GM08714 (cell line): Measurements from ENCODE around the gene FUZ.

Experiments
- H3K4me3 ChIP-seq: fragments of 200-500 bp; sonication (Bioruptor generic); 2 replicates; pipeline ENCODE4 v1.5.1; 2014; ENCODE audit warnings: mild to moderate bottlenecking, low read length, inconsistent platforms
- ZNF274 ChIP-seq: IDR thresholded peaks from 2 replicates; pipeline ENCODE4 v1.6.1; 2012; ENCODE audit warnings: mild to moderate bottlenecking, low read depth, low read length

The FUZ gene

GRCh38 chr19:49846408-49846807 is 33.3 kb upstream of the FUZ start:
- no peak overlapping the region for H3K4me3 ChIP-seq
- no peak for TF ChIP-seq ZNF274

DNA sequence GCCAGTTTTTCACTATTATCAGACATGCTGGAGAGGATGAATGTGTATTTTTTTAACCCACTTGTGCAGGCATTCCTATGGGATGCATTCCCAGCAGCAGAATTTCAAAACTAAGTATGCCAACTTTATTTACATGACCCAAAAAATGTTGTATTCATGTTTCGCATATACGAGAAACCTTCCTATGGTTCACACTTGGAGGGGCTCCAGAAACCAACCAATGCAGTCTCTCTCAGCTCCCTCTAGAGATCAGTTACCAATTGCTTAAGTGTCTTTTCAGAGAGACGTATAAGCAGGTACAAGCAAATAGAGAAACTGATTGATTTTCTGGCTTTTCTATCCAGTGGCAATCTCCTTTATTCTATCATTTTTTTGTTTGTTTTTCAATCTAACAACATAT is 32.3 kb upstream of the FUZ start:
- no peak for TF ChIP-seq ZNF274
- H3K4me3 ChIP-seq: no peak overlapping the region

DNA sequence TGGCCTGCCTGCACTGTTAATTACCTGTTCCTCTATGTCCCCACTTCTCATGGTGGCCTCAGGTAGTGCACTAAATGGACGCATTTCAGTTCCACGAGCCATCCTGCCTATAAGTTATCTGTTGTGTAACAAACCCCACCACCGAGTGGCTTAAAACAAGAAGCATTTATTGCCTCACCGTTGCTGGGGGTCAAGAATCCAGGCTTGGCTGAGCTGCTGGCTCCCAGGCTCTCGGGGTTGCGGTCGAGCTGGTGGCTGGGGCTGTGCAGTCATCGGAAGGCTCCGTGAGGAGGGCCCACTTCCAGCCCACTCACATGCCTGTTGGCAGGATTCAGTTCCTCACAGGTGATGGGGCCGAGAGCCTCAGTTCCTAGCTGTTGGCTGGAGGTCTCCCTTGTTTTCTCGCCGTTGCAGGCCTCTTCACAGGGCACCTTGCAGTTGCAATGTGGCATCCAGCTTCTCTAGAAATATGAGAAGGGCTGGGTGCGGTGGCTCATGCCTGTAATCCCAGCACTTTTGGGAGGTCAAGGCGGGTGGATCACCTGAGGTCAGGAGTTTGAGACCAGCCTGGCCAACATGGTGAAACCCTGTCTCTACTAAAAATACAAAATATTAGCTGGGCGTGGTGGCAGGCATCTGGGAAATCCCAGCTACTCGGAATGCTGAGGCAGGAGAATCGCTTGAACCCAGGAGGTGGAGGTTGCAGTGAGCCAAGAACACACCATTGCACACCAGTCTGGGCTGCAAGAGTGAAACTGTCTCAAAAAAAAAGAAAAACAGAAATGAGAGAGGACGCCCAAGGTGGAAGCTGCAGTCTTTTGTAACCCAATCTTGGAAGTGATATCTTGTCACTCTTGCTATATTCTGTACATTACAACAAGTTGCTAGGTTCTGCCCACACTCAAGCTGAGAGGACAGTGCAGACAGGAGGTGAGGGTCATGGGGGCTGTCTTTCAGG is 31.3 kb upstream of the FUZ start:
- TF ChIP-seq ZNF274: no peak

GRCh38 chr19:49843265-49843664 is 30.2 kb upstream of the FUZ start:
- H3K4me3 ChIP-seq: no peak overlapping the region
- no peak for TF ChIP-seq ZNF274

More for the DNA sequence above, 31.3 kb upstream of the FUZ start:
- no peak overlapping the region for H3K4me3 ChIP-seq

DNA sequence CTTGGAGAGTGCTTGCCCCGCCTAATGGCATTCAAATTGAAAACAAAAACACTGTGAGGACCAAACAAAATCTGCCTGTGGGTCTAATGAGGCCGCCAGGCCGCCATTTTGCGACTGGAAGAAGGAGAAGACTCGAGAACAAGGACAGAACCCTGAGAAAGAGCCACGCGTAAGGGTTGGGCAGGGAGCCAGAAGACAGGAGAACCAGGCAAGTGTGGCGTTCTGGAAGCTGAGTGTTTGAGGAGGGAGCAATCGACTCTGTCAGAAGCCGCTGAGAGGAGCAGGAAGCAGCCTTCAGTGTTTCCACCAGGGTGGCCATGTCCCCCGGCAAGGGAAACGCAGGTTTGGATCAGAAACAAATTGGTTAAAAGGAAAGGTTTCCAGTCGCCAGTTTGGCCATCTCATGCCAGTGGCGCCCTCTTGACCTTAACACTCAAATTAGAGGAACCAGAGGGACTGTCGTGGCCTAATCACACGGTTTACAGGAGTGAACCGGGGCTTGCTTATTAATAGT is 27.7 kb upstream of the FUZ start:
- no peak overlapping the region for H3K4me3 ChIP-seq
- TF ChIP-seq ZNF274: no peak

GRCh38 chr19:49840321-49840720 is 27.2 kb upstream of the FUZ start:
- TF ChIP-seq ZNF274: no peak
- H3K4me3 ChIP-seq: no peak overlapping the region

- no peak for TF ChIP-seq ZNF274
- no peak overlapping the region for H3K4me3 ChIP-seq
These were observed 26.6 kb upstream of the FUZ start for GRCh38 chr19:49839713-49840112.

DNA sequence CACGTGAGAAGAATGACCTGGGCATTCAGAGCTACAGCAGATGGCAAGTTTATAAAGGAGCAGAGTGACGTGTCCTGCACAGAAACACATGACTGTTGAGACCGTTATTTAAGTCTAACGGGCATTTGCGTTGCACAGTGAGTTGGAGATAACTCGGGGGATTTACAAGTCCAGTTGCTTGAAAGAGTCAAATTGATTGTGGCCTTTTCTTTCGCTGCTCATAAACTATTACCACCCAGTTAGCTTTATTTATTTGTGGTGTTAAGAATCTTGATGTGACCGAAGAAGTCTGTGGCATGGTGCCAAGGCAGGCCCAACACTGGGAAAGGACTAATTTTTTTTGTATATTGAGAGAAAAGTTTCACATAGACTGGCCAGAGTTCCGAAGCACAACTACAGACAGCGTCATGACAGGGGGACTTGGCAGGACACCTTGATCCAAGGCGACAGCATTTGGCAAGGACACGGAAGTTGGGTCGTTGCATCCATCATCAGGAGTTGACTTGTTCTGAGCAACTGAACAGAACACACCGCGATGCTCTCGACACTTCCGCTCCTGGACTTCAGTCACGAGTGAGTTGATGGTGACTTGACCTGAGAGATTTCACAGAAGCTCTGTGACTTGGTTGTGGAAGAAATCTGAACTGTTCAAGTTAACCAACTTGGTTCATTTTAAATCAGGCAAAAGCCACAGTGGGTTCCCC is 25.9 kb upstream of the FUZ start:
- no peak for TF ChIP-seq ZNF274
- H3K4me3 ChIP-seq: no peak overlapping the region

- TF ChIP-seq ZNF274: no peak
- no peak overlapping the region for H3K4me3 ChIP-seq
These were observed 24.3 kb upstream of the FUZ start for GRCh38 chr19:49837425-49837824.

DNA sequence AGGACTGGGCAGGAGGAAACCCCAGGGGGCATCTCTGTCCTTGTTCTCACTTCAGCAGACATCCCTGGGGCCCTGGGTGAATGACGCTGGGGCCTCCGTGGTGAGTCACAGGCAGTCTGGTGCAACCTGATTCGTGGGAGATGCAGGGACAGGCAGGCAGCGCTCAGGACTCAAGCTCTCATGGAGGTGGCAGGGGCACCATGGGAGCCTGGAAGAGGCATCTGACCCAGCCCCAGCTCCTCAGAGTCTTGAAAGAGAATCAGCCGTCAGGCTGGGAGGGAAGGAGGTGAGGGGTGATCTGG is 23.9 kb upstream of the FUZ start:
- no peak for TF ChIP-seq ZNF274
- H3K4me3 ChIP-seq: no peak overlapping the region

- TF ChIP-seq ZNF274: no peak
- H3K4me3 ChIP-seq: no peak overlapping the region
These were observed 23.3 kb upstream of the FUZ start for GRCh38 chr19:49836176-49837008.

DNA sequence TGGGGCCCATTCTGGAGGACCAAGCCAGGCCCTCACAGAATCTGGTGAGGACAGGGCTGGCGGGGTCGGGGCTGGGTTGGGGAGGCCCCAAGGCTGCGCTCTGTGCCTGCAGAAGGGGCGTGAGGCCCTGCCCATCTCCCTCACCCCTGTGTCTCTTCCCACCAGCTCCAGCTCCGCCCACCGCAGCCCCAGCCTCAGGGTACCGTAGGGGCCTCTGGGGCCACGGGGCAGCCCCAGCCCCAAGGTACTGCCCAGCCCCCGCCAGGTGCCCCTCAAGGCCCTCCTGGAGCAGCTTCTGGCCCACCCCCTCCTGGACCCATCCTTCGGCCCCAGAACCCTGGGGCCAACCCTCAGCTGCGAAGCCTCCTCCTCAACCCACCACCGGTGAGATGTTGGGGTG is 22.5 kb upstream of the FUZ start:
- no peak overlapping the region for H3K4me3 ChIP-seq

DNA sequence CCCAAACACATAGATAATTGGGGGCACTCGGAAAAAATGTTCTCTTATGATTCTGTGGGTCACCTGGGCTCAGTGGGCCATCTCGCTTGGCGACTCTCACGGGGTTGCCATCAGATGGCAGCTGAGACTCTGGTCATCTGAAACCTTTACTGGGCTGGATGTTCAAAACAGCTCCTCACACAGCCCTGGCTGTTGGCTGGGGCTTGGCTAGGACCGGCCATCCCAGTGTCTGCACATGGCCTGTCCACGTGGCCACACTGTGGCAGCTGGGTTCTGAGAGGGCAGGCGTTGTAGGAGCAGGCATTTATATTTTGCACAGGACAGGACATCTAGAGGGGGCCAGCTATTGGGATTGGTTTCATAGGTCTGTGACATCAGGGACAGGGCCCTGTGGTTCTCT is 20.5 kb upstream of the FUZ start:
- no peak for TF ChIP-seq ZNF274
- no peak overlapping the region for H3K4me3 ChIP-seq

More for the DNA sequence above, 22.5 kb upstream of the FUZ start:
- no peak for TF ChIP-seq ZNF274

GRCh38 chr19:49832556-49832955 is 19.5 kb upstream of the FUZ start:
- no peak overlapping the region for H3K4me3 ChIP-seq
- TF ChIP-seq ZNF274: no peak

DNA sequence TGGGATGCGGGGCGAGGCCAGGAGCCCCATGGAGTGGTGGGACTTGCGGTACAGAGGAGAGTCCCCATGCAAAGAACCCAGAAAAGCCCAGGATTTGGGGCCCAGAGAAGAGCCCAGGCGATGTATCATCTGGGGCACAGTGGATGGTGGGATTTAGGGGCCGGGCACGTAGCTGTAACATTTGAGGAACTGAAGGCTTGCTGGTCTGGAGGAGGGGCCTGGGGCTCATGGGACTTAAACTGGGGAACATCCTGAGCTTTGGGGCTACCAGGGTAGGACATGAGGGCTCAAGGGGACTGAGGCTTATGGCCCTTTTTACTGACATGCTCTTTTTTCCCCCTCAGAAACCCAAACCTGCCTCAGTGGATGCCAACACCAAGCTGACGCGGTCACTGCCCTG is 18.5 kb upstream of the FUZ start:
- TF ChIP-seq ZNF274: no peak
- H3K4me3 ChIP-seq: no peak overlapping the region
